Right atrium auricular region (tissue), 2 donors: Measurements from ENCODE around the gene EEF2K. TPM values are rescaled to one million over a fixed set of nuclear protein-coding genes. Genes with fewer than 3 reads are reported as not detected.

Source experiments
- DNase-seq: peaks from one replicate; pipeline ENCODE4 v3.0.0-alpha.2; 2019; ENCODE audit warnings: low spot score
- H3K27ac ChIP-seq, 2 donors: fragments of 200-600 bp; sonication (generic); 1 replicate in 1 of 2; 2 replicates in 1 of 2; pipeline ENCODE4 v1.5.1; 2016 to 2019
- H3K27me3 ChIP-seq, 2 donors: fragments of 200-600 bp; sonication (generic); one replicate each; pipeline versions ENCODE4 v1.5.1 to v1.6.0; 2017 to 2019
- H3K36me3 ChIP-seq: fragments of 200-600 bp; sonication (generic); one replicate; pipeline ENCODE4 v1.5.1; 2016
- H3K4me1 ChIP-seq, 2 donors: fragments of 200-600 bp; sonication (generic); one replicate each; pipeline versions ENCODE4 v1.5.1 to v1.6.0; 2017 to 2019
- H3K4me3 ChIP-seq, 2 donors: fragments of 200-600 bp; sonication (generic); 1 replicate in 1 of 2; 2 replicates in 1 of 2; pipeline ENCODE4 v1.5.1; 2017 to 2019; ENCODE audit warnings: mild to moderate bottlenecking in 1 of 2, moderate library complexity in 1 of 2
- H3K9me3 ChIP-seq, 2 donors: fragments of 200-600 bp; sonication (generic); one replicate each; pipeline ENCODE4 v1.5.1; 2019
- CTCF ChIP-seq, 2 donors: fragments of 200-600 bp; sonication (generic); IDR thresholded peaks; one replicate each; pipeline ENCODE4 v1.5.1; 2019; ENCODE audit warnings: antibody characterized with exemption in 2 of 2
- total RNA-seq, 2 donors: library from RNA; depleted of rRNA; stranded (reverse); fragments of >200 nt; gene quantifications; one replicate each; pipeline ENCODE4 v1.1.0, GENCODE V29; 2016

EEF2K gene
- total RNA-seq, 2 donors from 2014 or later: 12.9 to 18.9 TPM

DNA sequence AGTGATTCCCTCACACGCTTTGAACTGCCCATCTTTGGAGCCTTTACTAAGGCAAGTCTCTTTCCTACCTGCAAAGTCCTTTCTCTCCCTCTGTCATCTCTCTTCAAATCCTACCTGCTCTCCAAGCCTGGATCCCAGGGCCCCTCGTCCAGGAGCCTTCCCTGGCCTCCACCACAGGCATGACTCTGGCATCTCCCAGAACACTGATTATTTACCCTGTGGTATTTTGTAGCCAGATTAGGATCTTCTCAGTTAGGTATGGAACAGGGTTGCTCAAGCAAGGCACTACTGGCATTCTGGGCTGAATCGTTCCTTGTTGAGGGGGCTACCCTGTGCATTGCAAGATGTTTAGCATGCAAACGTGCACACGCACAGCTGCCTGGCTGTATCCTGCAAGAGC, 59.3 kb downstream of the EEF2K start:
- peaks cover 84% of the 10 kb centered on the region for H3K36me3 ChIP-seq
- H3K4me1 ChIP-seq: no peaks in the 10 kb centered on the region
- DNase-seq: no peak
- TF ChIP-seq CTCF (IDR thresholded peaks at IDR 0.05): no peak
- no peaks in the 10 kb centered on the region for H3K27me3 ChIP-seq
- H3K9me3 ChIP-seq: no peaks in the 10 kb centered on the region
- H3K27ac ChIP-seq: no peak overlapping the region
- H3K4me3 ChIP-seq: no peak overlapping the region

GRCh38 chr16:22266546-22266945, 60.5 kb downstream of the EEF2K start:
- H3K36me3 ChIP-seq: peaks cover 79% of the 10 kb centered on the region

DNA sequence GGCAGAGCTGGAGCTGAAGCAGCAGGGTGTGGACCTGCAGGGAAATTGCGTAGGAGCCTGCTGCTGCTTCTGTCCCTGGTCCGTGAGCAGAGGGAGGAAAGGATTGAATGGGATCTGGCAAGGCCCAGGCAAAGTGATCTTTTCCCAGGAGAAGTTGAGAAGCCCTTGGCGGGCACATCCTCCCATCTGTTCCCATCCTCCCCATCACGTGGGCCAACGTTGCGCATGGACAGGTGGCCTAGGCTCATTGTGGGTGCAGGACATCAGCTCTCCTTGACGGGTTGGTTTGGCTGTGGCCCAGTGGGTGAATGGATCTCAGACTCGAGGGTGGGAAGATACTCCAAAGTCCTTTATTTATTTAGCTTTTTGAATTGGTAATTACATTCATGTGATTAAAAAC, 61.7 kb downstream of the EEF2K start:
- Histone ChIP-seq H3K4me3 (no peak overlapping the region), H3K9me3 (no peaks in the 10 kb centered on the region), H3K27me3 (no peaks in the 10 kb centered on the region), H3K4me1 (no peaks in the 10 kb centered on the region), H3K36me3 (peaks cover 80% of the 10 kb centered on the region), H3K27ac (no peak overlapping the region)
- no peak for TF ChIP-seq CTCF (IDR thresholded peaks at IDR 0.05)
- no peak for DNase-seq

More at GRCh38 chr16:22266546-22266945, 60.5 kb downstream of the EEF2K start:
- TF ChIP-seq CTCF (IDR thresholded peaks at IDR 0.05): no peak
- H3K4me3 ChIP-seq: no peak overlapping the region
- H3K27me3 ChIP-seq: no peaks in the 10 kb centered on the region
- no peak overlapping the region for H3K27ac ChIP-seq
- no peaks in the 10 kb centered on the region for H3K9me3 ChIP-seq
- H3K4me1 ChIP-seq: no peaks in the 10 kb centered on the region
- no peak for DNase-seq

GRCh38 chr16:22270525-22270924, 64.4 kb downstream of the EEF2K start:
- no peak for DNase-seq
- H3K4me1 ChIP-seq: no peaks in the 10 kb centered on the region

GRCh38 chr16:22272870-22273650, 67.0 kb downstream of the EEF2K start:
- TF ChIP-seq CTCF (IDR thresholded peaks at IDR 0.05): no peak
- H3K27me3 ChIP-seq: no peaks in the 10 kb centered on the region
- DNase-seq: no peak
- peak overlapping the region in 1 of 2 donors; percentile 11 for H3K27ac ChIP-seq
- H3K4me1 ChIP-seq: no peaks in the 10 kb centered on the region
- H3K9me3 ChIP-seq: no peaks in the 10 kb centered on the region
- peaks cover 59% of the 10 kb centered on the region for H3K36me3 ChIP-seq
- H3K4me3 ChIP-seq: no peak overlapping the region

More at GRCh38 chr16:22270525-22270924, 64.4 kb downstream of the EEF2K start:
- Histone ChIP-seq H3K4me3 (no peak overlapping the region), H3K27me3 (no peaks in the 10 kb centered on the region), H3K9me3 (no peaks in the 10 kb centered on the region), H3K36me3 (peaks cover 76% of the 10 kb centered on the region), H3K27ac (no peak overlapping the region)
- TF ChIP-seq CTCF (IDR thresholded peaks at IDR 0.05): no peak

- H3K4me3 ChIP-seq: no peak overlapping the region
- peaks cover 46% of the 10 kb centered on the region for H3K36me3 ChIP-seq
- TF ChIP-seq CTCF (IDR thresholded peaks at IDR 0.05): no peak
- no peak overlapping the region for H3K27ac ChIP-seq
- H3K27me3 ChIP-seq: no peaks in the 10 kb centered on the region
- no peaks in the 10 kb centered on the region for H3K9me3 ChIP-seq
- no peaks in the 10 kb centered on the region for H3K4me1 ChIP-seq
- no peak for DNase-seq
Measured at GRCh38 chr16:22274916-22275315, 68.8 kb downstream of the EEF2K start.
